Measurements from ENCODE around the gene TEX11.
"Not testable (repeated sequence)": the region's sequence is repeated elsewhere in the genome, so short reads cannot be mapped to it uniquely, and the experiment has no call there.

The TEX11 gene

GRCh38 chrX:70908541-70908940 lies at the start of gene TEX11:
Gene TEX11 (minus strand): TSS chrX:70908711. CDS start chrX:70907789, 922 bp downstream.
- no peak for DNase-seq (ENCODE audit: low read depth)

- no peak for DNase-seq (ENCODE audit: low read depth)
Measured at GRCh38 chrX:70954871-70955270, 46.4 kb upstream of the TEX11 start.

GRCh38 chrX:70924294-70924911 lies 15.9 kb upstream of the TEX11 start:
- no peak for DNase-seq (ENCODE audit: low read depth)

- DNase-seq (ENCODE audit: low read depth), result no peak
Measured at GRCh38 chrX:70922774-70923473, 14.4 kb upstream of the TEX11 start.

DNA sequence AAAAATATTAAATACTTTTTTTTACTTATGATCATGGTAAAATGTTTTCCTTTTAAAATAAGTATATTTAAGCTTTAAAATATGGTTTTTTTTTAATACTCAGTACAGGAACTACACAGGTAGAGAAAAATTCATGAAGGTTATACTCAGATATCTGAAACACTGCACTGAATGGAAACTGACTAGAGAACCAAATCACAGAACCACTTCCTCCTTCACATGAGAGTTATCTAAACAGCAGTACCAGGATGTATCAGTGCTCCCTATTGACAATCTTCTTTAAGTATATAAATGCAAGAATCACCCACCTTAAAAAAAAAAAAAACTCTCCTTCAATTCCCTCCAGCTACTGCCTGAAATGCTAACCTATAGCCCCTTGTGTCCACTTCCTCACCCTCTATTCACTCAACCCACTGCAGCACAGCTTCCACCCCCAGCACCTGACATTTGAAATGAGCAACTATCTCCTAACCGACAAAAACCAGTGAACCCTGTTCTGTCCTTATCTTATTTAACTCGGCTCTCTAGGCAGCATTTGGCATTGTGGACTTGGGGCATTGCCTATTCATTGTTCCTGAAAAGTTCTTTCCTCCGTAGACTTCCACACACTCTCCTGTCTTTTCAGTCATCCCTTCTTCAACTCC lies 13.3 kb upstream of the TEX11 start:
- no peak for DNase-seq (ENCODE audit: low read depth)

DNA sequence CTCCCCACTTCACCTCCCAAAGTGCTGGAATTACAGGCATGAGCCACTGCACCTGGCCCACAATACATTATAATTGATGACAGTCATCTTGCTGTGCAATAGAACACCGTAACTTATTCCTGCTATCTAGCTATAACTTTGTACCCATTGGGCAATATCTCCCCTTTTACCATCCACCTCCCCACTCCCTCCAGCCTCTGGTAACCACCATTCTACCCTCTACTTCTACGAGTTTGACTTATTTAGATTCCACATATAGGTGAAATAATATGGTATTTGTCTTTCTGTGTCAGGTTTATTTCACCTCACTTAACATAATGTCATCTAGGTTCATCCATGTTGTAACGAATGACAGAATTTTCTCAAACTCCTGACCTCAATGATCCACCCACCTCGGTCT lies 8.2 kb upstream of the TEX11 start:
- no peak for DNase-seq (ENCODE audit: low read depth)

GRCh38 chrX:70907900-70908299 lies 611 bp downstream of the TEX11 start:
- no peak for DNase-seq (ENCODE audit: low read depth)

- no peak for DNase-seq (ENCODE audit: low read depth)
Measured at GRCh38 chrX:70901465-70901864, 7.0 kb downstream of the TEX11 start.

GRCh38 chrX:70890441-70890840 lies 18.1 kb downstream of the TEX11 start:
- DNase-seq (ENCODE audit: low read depth), result not testable (repeated sequence)

DNA sequence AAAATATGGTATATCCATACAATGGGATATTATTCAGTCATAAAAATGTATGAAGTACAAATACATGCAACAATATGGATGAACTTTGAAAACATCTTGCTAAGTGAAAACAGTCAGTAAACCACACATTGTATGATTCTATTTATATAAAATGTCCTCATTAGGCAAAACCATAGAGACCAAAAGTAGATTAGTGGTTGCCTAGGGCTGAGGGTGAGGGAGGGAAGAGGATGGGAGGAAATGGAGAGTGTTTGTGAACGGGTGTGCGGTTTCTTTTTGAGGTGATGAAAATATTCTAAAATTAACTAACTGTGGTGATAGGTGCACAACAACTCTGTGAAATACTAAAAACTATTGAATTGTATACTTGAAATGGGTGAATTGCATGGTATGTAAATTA lies 29.6 kb downstream of the TEX11 start:
- DNase-seq (ENCODE audit: low read depth), result no peak

DNA sequence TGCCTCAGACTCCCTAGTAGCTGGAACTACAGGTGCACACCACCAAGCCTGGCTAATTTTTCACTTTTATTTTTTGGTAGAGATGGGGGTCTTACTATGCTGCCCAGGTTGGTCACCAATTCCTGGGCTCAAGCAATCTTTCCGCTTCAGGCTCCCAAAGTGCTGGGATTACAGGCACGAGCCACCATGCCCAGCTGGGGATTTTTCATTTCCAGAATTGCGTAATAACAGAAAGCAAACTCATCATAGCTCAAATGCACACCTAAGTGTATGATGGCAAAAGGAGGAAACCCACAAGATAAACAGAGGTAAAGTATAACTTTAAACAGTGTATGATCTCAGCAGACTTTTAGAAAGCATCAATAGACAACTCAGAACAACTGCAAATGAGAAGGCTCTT lies 56.2 kb downstream of the TEX11 start:
- DNase-seq (ENCODE audit: low read depth), result no peak

GRCh38 chrX:70844081-70844480 lies 64.4 kb downstream of the TEX11 start:
- DNase-seq (ENCODE audit: low read depth), result not testable (repeated sequence)

DNA sequence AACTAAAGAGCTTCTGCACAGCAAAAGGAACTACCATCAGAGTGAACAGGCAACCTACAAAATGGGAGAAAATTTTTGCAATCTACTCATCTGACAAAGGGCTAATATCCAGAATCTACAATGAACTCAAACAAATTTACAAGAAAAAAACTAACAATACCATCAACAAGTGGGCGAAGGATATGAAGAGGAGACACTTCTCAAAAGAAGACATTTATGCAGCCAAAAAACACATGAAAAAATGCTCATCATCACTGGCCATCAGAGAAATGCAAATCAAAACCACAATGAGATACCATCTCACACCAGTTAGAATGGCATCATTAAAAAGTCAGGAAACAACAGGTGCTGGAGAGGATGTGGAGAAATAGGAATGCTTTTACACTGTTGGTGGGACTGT lies 64.9 kb downstream of the TEX11 start:
- DNase-seq (ENCODE audit: low read depth), result not testable (repeated sequence)

- no peak for DNase-seq (ENCODE audit: low read depth)
Measured at GRCh38 chrX:70834589-70834988, 73.9 kb downstream of the TEX11 start.

DNA sequence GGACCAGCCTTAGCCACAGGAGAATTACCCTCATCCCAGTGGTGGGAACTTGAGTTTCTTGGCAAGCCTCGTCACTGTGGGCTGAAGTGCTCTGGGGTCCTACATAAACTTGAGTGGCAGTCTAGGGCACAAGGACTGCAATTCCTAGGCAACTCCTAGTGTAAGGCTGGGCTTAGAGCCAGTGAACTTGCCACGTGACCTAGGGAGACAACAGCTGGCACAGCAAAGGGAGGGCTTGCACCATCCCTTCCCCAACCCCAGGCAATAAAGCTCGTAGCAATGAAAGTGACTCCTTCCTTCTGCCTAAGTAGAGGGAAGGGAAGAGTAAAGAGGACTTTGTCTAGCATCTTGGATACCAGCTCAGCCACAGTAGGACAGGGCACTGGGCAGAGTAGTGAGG lies 81.8 kb downstream of the TEX11 start:
- no peak for DNase-seq (ENCODE audit: low read depth)

GRCh38 chrX:70825366-70825765 lies 83.1 kb downstream of the TEX11 start:
- DNase-seq (ENCODE audit: low read depth), result no peak

DNA sequence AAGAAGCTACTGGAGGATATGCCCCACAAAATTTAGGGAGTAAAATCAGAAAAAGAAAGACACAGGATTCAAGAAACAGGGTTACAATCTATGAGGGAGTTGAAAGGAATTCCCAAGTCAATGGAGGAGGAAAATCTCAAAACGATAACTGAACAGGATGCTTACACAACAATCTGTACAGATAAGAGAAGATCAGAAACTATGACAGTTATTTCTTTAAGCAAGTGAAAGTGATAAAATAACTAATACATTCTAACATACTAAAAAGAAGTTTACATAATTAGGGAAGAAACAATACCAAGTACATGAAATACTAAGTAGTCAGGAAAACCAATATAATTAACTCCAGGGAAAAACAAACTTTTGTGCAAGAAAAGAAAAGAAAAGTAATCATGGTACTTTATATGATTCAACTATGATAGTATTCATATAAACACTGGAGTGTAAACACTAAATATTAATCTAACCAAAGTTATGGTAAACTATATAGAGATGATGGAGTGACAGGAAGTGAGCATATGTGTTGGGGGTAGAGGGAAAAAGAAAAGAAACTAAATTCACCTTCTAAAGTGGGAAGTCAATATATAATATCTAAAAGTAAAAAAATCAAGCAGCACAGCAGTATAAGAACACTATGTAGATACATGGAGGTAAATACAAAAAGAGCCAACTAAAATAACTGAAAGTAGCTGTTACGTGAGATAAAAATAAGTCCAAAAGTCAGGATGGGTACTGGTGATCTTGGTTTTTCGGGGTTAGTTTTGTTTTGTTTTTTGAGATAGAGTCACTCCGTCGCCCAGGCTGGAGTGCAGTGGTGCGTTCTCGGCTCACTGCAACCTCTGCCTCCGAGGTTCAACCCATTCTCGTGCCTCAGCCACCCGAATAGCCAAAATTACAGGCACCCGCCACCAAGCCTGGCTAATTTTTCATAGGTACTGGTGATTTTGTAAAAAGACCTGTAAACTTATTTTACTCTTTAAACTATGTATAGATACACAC lies 99.3 kb downstream of the TEX11 start:
- DNase-seq (ENCODE audit: low read depth), result no peak

- no peak for DNase-seq (ENCODE audit: low read depth)
Measured at GRCh38 chrX:70806081-70806480, 102.4 kb downstream of the TEX11 start.

GRCh38 chrX:70796742-70797141 lies 111.8 kb downstream of the TEX11 start:
- not testable (repeated sequence) for DNase-seq (ENCODE audit: low read depth)

DNA sequence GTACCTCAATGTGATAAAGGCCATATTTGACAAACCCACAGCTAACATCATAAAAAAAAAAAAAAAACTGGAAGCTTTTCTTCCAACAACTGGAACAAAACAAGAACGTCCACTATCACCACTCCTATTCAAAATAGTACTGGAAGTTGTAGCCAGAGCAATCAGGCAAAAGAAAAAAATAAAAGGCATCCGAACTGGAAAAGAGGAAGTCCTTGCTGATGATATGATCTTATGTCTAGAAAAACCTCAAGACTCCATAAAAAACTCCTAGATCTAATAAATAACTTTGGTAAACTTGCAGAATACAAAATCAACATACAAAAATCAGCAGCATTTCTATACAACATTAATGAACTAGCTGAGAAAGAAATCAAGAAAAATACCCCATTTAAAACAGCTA lies 134.3 kb downstream of the TEX11 start:
- no peak for DNase-seq (ENCODE audit: low read depth)

DNA sequence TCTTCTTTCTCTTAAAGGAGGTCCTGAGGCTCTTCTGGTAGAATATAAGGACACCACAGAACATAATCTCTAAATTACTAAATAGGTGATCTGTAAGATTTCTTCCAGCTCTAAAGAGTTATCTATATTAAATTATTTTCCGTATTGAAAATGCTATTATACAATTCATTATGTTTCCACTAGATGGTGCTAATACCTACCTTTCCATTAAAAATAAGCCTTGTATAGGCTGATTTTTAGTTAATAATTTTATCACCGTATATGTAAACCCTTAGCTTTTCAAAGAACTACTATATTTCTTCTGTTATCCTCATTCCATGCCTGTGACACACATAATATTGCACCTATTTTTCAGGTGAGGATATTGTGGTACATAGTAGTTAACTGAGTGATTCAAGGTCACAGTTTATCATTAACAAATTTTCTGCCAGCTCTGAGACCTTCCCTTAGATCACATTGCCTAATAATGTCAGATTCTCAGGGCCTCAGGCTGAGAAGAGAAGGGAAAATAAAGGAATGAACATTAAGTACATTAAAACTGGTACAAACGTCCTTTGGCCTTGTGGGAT lies 138.8 kb downstream of the TEX11 start:
- no peak for DNase-seq (ENCODE audit: low read depth)

- DNase-seq (ENCODE audit: low read depth), result no peak
Measured at GRCh38 chrX:70762285-70762684, 146.2 kb downstream of the TEX11 start.
